RWPE2 (cell line): ENCODE data around the gene ZNF423.
A peak's percentile ranks its signal among the peaks of the same experiment; 100 is the strongest.

Source experiments
- ATAC-seq: fragments of 200-7000 bp; cut with Tn5 transposase; 3 replicates; pipeline ENCODE4 v1.9.1; 2021; ENCODE audit warnings: low read depth
- DNase-seq: peaks from one replicate; pipeline ENCODE4 v3.0.0-alpha.2; 2020; ENCODE audit warnings: low spot score
- H3K27ac ChIP-seq: fragments of 450-650 bp; 2 replicates; pipeline ENCODE4 v1.5.1; 2017; ENCODE audit warnings: mild to moderate bottlenecking; ENCODE audit not compliant: poor library complexity, severe bottlenecking
- H3K27me3 ChIP-seq: fragments of 250-450 bp; sonication (Bioruptor Pico); 2 replicates; pipeline ENCODE4 v1.5.1; 2021; ENCODE audit warnings: mild to moderate bottlenecking, moderate library complexity; ENCODE audit not compliant: insufficient read depth, poor library complexity, severe bottlenecking
- H3K36me3 ChIP-seq: fragments of 250-450 bp; sonication (Bioruptor Pico); 2 replicates; pipeline ENCODE4 v1.5.1; 2020; ENCODE audit warnings: low read depth, mild to moderate bottlenecking, moderate library complexity
- H3K4me1 ChIP-seq: fragments of 250-450 bp; sonication (Bioruptor Pico); 2 replicates; pipeline ENCODE4 v1.5.1; 2021; ENCODE audit warnings: mild to moderate bottlenecking, moderate library complexity; ENCODE audit not compliant: insufficient read depth, poor library complexity, severe bottlenecking
- H3K4me3 ChIP-seq: fragments of 250-450 bp; sonication (Bioruptor Pico); 2 replicates; pipeline ENCODE4 v1.5.1; 2021; ENCODE audit warnings: mild to moderate bottlenecking, moderate library complexity; ENCODE audit not compliant: severe bottlenecking
- H3K9me3 ChIP-seq: fragments of 250-450 bp; sonication (Bioruptor Pico); 2 replicates; pipeline ENCODE4 v1.5.1; 2021; ENCODE audit warnings: mild to moderate bottlenecking, moderate library complexity; ENCODE audit not compliant: severe bottlenecking
- CTCF ChIP-seq: fragments of 450-650 bp; IDR thresholded peaks from one replicate; pipeline ENCODE4 v1.5.1; 2017; ENCODE audit warnings: mild to moderate bottlenecking, moderate library complexity; ENCODE audit not compliant: poor library complexity, severe bottlenecking

The ZNF423 gene

DNA sequence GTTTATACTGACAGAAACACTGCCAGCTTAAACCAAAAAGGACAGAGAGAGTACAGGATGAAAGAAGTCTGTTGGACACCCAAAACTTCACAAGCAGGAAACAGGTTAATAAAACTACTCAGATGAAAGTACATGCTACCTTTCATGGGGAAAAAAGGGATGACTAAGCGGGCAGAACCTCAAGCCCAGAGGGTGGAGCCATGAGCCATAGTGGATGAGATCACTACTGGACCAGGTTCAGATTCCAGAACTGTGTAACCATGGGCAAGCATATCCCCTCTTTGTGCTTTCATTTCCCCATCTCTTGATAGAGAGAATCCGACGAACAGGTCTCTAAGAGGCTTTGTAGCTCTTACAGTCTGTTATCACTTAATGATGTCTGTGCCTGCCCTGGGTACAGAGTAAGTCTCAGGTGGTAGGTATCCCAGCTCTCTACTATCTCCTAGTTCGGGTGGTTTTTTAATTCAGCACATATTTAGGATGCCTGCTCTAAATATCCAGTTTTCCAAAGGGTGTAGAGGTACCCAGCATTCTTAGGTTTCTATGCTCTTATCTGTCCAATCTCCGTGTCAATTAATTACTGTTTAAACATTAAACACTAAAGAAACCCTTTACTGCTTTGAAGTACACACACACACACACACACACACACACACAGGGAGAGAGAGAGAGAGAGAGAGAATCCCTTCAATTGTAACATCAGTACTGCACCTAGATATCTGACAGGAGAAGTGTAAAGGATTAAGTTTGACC lies 206.7 kb downstream of the ZNF423 start:
- no peak for TF ChIP-seq CTCF
- ATAC-seq (peak; percentile 84), DNase-seq (no peak)
- H3K27ac ChIP-seq: peak overlapping the region; percentile 11
- no peak overlapping the region for H3K4me3 ChIP-seq
- H3K27me3 ChIP-seq: no peaks in the 10 kb centered on the region
- H3K4me1 ChIP-seq: no peaks in the 10 kb centered on the region
- H3K36me3 ChIP-seq: no peaks in the 10 kb centered on the region
- H3K9me3 ChIP-seq: peaks cover 6% of the 10 kb centered on the region

DNA sequence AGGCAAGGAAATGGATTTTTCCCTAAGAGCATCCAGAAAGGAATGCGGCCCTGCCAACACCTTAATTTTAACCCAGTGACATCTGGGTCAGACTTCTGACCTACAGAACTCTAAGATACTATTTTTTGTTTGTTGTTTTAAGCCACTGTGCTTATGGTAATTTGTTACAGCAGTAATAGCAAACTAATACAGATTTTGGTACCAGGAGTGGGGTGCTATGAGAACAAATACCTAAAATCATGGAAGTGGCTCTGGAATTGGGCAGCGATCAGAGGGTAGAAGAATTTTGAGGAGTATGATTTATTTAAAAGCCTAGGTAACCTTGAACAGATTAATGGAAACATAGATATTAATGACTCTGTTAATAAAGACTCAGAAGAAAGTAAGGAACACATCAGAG lies 208.2 kb downstream of the ZNF423 start:
- Histone ChIP-seq H3K36me3 (no peaks in the 10 kb centered on the region), H3K27me3 (no peaks in the 10 kb centered on the region), H3K27ac (no peak overlapping the region), H3K4me1 (peaks cover 8% of the 10 kb centered on the region), H3K9me3 (peaks cover 6% of the 10 kb centered on the region), H3K4me3 (no peak overlapping the region)
- DNase-seq (no peak), ATAC-seq (no peak)
- no peak for TF ChIP-seq CTCF

DNA sequence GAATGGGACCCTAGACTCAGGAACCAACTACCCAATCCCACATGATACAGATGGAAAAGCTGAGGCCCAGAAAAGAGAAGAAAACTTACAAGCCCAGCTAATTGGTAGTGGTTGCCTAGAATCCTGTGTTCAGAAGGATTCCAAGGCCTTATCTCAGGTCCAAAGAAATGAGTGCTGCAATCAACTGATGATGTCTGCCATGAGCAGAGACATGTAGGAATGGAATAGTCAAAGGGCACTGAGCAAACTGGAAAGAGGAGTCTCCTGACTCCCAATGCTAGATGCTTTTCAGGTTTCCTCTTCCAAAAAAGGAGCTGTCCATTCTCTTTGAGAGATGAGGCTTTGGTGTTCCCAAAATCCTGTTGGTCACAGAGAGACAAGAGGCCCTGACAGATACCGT lies 210.6 kb downstream of the ZNF423 start:
- no peak for ATAC-seq
- no peak overlapping the region for H3K27ac ChIP-seq
- no peak overlapping the region for H3K4me3 ChIP-seq
- no peaks in the 10 kb centered on the region for H3K36me3 ChIP-seq
- no peak for DNase-seq
- peaks cover 6% of the 10 kb centered on the region for H3K9me3 ChIP-seq
- no peak for TF ChIP-seq CTCF
- H3K27me3 ChIP-seq: no peaks in the 10 kb centered on the region
- H3K4me1 ChIP-seq: peaks cover 8% of the 10 kb centered on the region

DNA sequence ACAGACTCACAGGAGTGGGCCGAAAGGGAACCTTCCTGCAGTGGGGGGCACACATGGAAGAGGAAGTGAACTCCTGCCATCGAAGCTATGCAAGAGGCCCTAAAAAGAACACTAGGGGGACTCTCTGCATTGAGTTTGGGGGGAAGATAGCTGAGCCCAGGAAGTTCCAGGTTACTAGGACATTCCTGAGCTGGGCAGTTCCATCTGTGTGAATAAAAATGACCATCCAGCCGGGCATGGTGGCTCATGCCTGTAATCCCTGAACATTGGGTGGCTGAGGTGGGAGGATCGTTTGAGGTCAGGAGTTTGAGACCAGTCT lies 211.8 kb downstream of the ZNF423 start:
- DNase-seq: no peak

More for the DNA sequence above, 211.8 kb downstream of the ZNF423 start:
- ATAC-seq: peak; percentile 41; the same call in 2 of the 3 replicates
- Histone ChIP-seq H3K27ac (peak overlapping the region; percentile 65), H3K4me3 (no peak overlapping the region), H3K27me3 (no peaks in the 10 kb centered on the region), H3K4me1 (peaks cover 8% of the 10 kb centered on the region), H3K9me3 (peaks cover 6% of the 10 kb centered on the region), H3K36me3 (no peaks in the 10 kb centered on the region)
- no peak for TF ChIP-seq CTCF
